ENCODE measurements around the gene STK39. TPM values are rescaled to one million over a fixed set of nuclear protein-coding genes. Genes with fewer than 3 reads are reported as not detected.

The STK39 gene
- total and polyA plus RNA-seq, 2 of the 4 experiments (the other 2 are of a cell fraction), result 11.8 to 16.4 TPM

DNA sequence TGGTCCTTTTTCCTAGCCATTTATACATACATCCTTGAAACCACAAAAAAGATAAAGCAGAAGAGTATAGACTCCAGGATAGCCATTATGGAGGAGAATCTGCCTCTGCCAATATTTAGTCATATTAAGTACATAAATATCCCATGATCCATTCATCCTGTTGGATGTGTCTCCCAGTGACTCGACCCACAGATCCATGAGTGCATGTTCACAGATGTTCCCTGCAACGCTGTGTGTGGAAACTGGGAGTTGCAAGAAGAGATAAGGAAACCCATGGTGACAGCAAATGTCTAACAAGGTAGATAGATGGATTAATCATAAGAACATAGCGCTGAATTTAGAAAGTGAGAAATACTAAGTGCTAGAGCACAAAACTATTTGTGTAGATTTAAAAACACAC, 34.5 kb downstream of the STK39 start:
- H3K9me3 ChIP-seq (ENCODE audit: control insufficient read depth, insufficient read depth, low read length), result no peaks in the 10 kb centered on the region
- peaks cover 4% of the 10 kb centered on the region; the same call in 1 of the 2 replicates for H3K36me3 ChIP-seq (ENCODE audit: control insufficient read depth, insufficient read depth, low read length)
- no peak overlapping the region; the same call in 1 of the 2 replicates for H4K91ac ChIP-seq (ENCODE audit: insufficient read depth, low read depth, low read length)
- H2AK9ac ChIP-seq (replicated peaks; ENCODE audit: low read depth, low read length, poor library complexity), result no peak overlapping the region
- H3K9ac ChIP-seq (ENCODE audit: low read depth, low read length), result no peak overlapping the region
- no CpG with 5 or more reads among the region's 3 CpGs for WGBS, 2 experiments (ENCODE audit: extremely low coverage in 2 of 2, insufficient read length in 1 of 2)
- H3K4me3 ChIP-seq (ENCODE audit: insufficient read depth, low read depth, low read length), result no peak overlapping the region
- H3K27ac ChIP-seq (ENCODE audit: insufficient read depth, low read length), result no peak overlapping the region
- H4K5ac ChIP-seq (ENCODE audit: low read depth, low read length), result peak overlapping the region; percentile 86; the same call in 1 of the 2 replicates
- intact Hi-C loops (cut with micrococcal nuclease), result loop anchor here (5.0 kb wide), 1 partner anchor 34 kb away; the partner anchor contains the start of gene STK39
- no TSS peak for BruUV-seq (replicated peaks)
- H2BK20ac ChIP-seq (ENCODE audit: low read depth, low read length), result peak overlapping the region; percentile 77; the same call in 1 of the 2 replicates
- H4K8ac ChIP-seq (ENCODE audit: low read depth in 2 of 2, low read length in 2 of 2), result peak overlapping the region; percentile 8 to 38; a peak in 2 of 4 replicates
- in situ Hi-C loops (cut with MboI; ENCODE audit: low sequenced_read_pairs), result no loop called here
- dilution Hi-C loops (cut with HindIII; ENCODE audit: low sequenced_read_pairs, unreplicated experiment), result no loop called here
- peak overlapping the region; percentile 33; the same call in 2 of the 3 replicates for H2BK15ac ChIP-seq (ENCODE audit: low read depth, low read length)
- DNase-seq (peak; percentile 82), ATAC-seq (ENCODE audit: low read depth) (no peak)
- H3K18ac ChIP-seq (ENCODE audit: low read depth, low read length), result peak overlapping the region; percentile 91; the same call in 1 of the 2 replicates
- CTCF ChIA-PET, result no interaction called here
- H3K4me2 ChIP-seq (ENCODE audit: low read depth, low read length), result peak overlapping the region; percentile 44; the same call in 1 of the 2 replicates
- peak overlapping the region; percentile 74 for H3K4ac ChIP-seq (ENCODE audit: low read depth, low read length)
- H3K27me3 ChIP-seq (ENCODE audit: control insufficient read depth, insufficient read depth, low read length), result no peaks in the 10 kb centered on the region
- peaks cover 37 to 74% of the 10 kb centered on the region in 2 experiments for H3K79me1 ChIP-seq (ENCODE audit: low read depth in 1 of 2, low read length in 2 of 2)
- POLR2A ChIA-PET (ENCODE audit: unreplicated experiment), result no interaction called here
- H2BK120ac ChIP-seq (ENCODE audit: low read depth, low read length), result peak overlapping the region; percentile 73; the same call in 1 of the 2 replicates
- peak overlapping the region; percentile 76 for H2AK5ac ChIP-seq (ENCODE audit: low read depth, low read length)
- TF ChIP-seq RCOR1 (IDR thresholded peaks at IDR 0.05; ENCODE audit: insufficient replicate concordance, low read length) (peak; percentile 46), USF2 (IDR thresholded peaks at IDR 0.05; ENCODE audit: low read depth, low read length) (no peak), MAZ (IDR thresholded peaks at IDR 0.05; ENCODE audit: borderline replicate concordance, low read depth, low read length) (no peak), NFE2L2 (IDR thresholded peaks at IDR 0.05; ENCODE audit: low read depth, low read length) (no peak), CEBPB (IDR thresholded peaks at IDR 0.05; ENCODE audit: low read depth, low read length) (peak; percentile 47; the same call in 1 of the 2 replicates), SMC3 (IDR thresholded peaks at IDR 0.05; ENCODE audit: low read depth, low read length) (no peak)
- H3K4me1 ChIP-seq (ENCODE audit: control insufficient read depth, insufficient read depth, low read length), result peaks cover 31% of the 10 kb centered on the region
- peaks cover 26% of the 10 kb centered on the region for H3K9me1 ChIP-seq (ENCODE audit: insufficient read depth, low read length)
- peak overlapping the region; percentile 7 for H2BK5ac ChIP-seq (ENCODE audit: low read depth, low read length, poor library complexity, severe bottlenecking)
- no peaks in the 10 kb centered on the region; the same call in 1 of the 2 replicates for H4K20me1 ChIP-seq (ENCODE audit: insufficient read depth, low read length)
- H3K23ac ChIP-seq (ENCODE audit: low read depth, low read length), result peak overlapping the region; percentile 50; the same call in 1 of the 2 replicates
- H3K14ac ChIP-seq (replicated peaks; ENCODE audit: low read depth, low read length), result peak overlapping the region; percentile 81
- H3K56ac ChIP-seq (ENCODE audit: extremely low read depth, insufficient read depth, low read length), result no peak overlapping the region
- H2AFZ ChIP-seq (replicated peaks; ENCODE audit: low read length, poor library complexity), result no peak overlapping the region
